GM19351 (cell line): ENCODE results near the gene GRHPR.

Experiments
- ATAC-seq: cut with Tn5 transposase; IDR thresholded peaks from one replicate; pipeline ENCODE4 v1.9.1; 2021; ENCODE audit warnings: mild to moderate bottlenecking, moderate library complexity; ENCODE audit not compliant: unreplicated experiment

The GRHPR gene

GRCh38 chr9:37398464-37399025, 24.0 kb upstream of the GRHPR start:
- ATAC-seq = no peak

- no peak for ATAC-seq
Measured at GRCh38 chr9:37399336-37399735, 23.2 kb upstream of the GRHPR start.

GRCh38 chr9:37404590-37404989, 17.9 kb upstream of the GRHPR start:
- no peak for ATAC-seq

- ATAC-seq = no peak
Measured at GRCh38 chr9:37405350-37405749, 17.1 kb upstream of the GRHPR start.

- ATAC-seq = no peak
Measured at GRCh38 chr9:37405764-37406380, 16.6 kb upstream of the GRHPR start.

GRCh38 chr9:37406603-37407401, 15.7 kb upstream of the GRHPR start:
- no peak for ATAC-seq

GRCh38 chr9:37407468-37407867, 15.0 kb upstream of the GRHPR start:
- ATAC-seq = no peak

- peak; percentile 88 for ATAC-seq
Measured at GRCh38 chr9:37408933-37409710, 13.4 kb upstream of the GRHPR start.

- no peak for ATAC-seq
Measured at GRCh38 chr9:37410354-37410861, 12.1 kb upstream of the GRHPR start.

- ATAC-seq = peak; percentile 31
Measured at GRCh38 chr9:37410969-37411785, 11.3 kb upstream of the GRHPR start.

GRCh38 chr9:37412431-37413151, 9.9 kb upstream of the GRHPR start:
- ATAC-seq = no peak

GRCh38 chr9:37413311-37413710, 9.2 kb upstream of the GRHPR start:
- no peak for ATAC-seq

GRCh38 chr9:37414503-37414943, 8.0 kb upstream of the GRHPR start:
- ATAC-seq = no peak

GRCh38 chr9:37415011-37415719, 7.3 kb upstream of the GRHPR start:
- ATAC-seq = peak; percentile 36

GRCh38 chr9:37417252-37417803, 5.2 kb upstream of the GRHPR start:
- no peak for ATAC-seq

- no peak for ATAC-seq
Measured at GRCh38 chr9:37417857-37418618, 4.5 kb upstream of the GRHPR start.

GRCh38 chr9:37419204-37419603, 3.3 kb upstream of the GRHPR start:
- no peak for ATAC-seq
